Osteoblast (primary cell): Measurements from ENCODE around the gene HSBP1L1. TPM values are rescaled to one million over a fixed set of nuclear protein-coding genes. Genes with fewer than 3 reads are reported as not detected.

ENCODE experiments used
- DNase-seq: peaks from one replicate; pipeline ENCODE4 v3.0.0; 2011; ENCODE audit warnings: low spot score, mixed read lengths; ENCODE audit not compliant: insufficient read length; ENCODE audit errors: missing footprints
- H2AFZ ChIP-seq: 2 replicates; pipeline ENCODE4 v1.6.0; 2011; ENCODE audit warnings: mild to moderate bottlenecking, low read length
- H3K27ac ChIP-seq: 2 replicates; pipeline ENCODE4 v1.5.1; 2011; ENCODE audit warnings: mild to moderate bottlenecking, low read depth, low read length, moderate library complexity
- H3K27me3 ChIP-seq: 2 replicates; pipeline ENCODE4 v1.6.0; 2012; ENCODE audit warnings: mild to moderate bottlenecking, control low read depth, inconsistent platforms, low read length, moderate library complexity; ENCODE audit not compliant: insufficient read depth
- H3K36me3 ChIP-seq: 2 replicates; pipeline ENCODE4 v1.5.1; 2011; ENCODE audit warnings: mild to moderate bottlenecking, low read length, control low read depth, moderate library complexity; ENCODE audit not compliant: insufficient read depth
- H3K4me1 ChIP-seq: 2 replicates; pipeline ENCODE4 v1.5.1; 2011; ENCODE audit warnings: mild to moderate bottlenecking, low read length, control low read depth, moderate library complexity; ENCODE audit not compliant: insufficient read depth
- H3K4me2 ChIP-seq: 2 replicates; pipeline ENCODE4 v1.6.0; 2011; ENCODE audit warnings: mild to moderate bottlenecking, low read length; ENCODE audit not compliant: insufficient read depth
- H3K4me3 ChIP-seq: fragments of 200-600 bp; sonication (generic); 3 replicates; pipeline ENCODE4 v1.5.1; 2012; ENCODE audit warnings: mild to moderate bottlenecking, low read length, inconsistent platforms; ENCODE audit not compliant: insufficient read depth
- H3K79me2 ChIP-seq: 2 replicates; pipeline ENCODE4 v1.6.0; 2012; ENCODE audit warnings: mild to moderate bottlenecking, low read length, control low read depth, inconsistent platforms; ENCODE audit not compliant: insufficient read depth
- H3K9me3 ChIP-seq: 2 replicates; pipeline ENCODE4 v1.5.1; 2011; ENCODE audit warnings: low read depth, low read length, control low read depth
- H4K20me1 ChIP-seq: 2 replicates; pipeline ENCODE4 v1.6.0; 2012; ENCODE audit warnings: mild to moderate bottlenecking, low read length, control low read depth; ENCODE audit not compliant: insufficient read depth
- total RNA-seq: library from RNA; depleted of rRNA; stranded (reverse); fragments of >200 nt; gene quantifications from 2 replicates; pipeline ENCODE4 v1.2.3, GENCODE V29; 2012
- TF ChIP-seq, protein P1 (sequence below): IDR thresholded peaks from 2 replicates; pipeline ENCODE4 v1.5.1; 2011; ENCODE audit warnings: mild to moderate bottlenecking, low read depth, low read length, moderate library complexity; ENCODE audit errors: extremely low read depth

The HSBP1L1 gene
- total RNA-seq, 1 donor: 9.4 TPM

- Histone ChIP-seq H3K79me2 (peaks cover 95% of the 10 kb centered on the region), H4K20me1 (peaks cover 49% of the 10 kb centered on the region), H3K27me3 (no peaks in the 10 kb centered on the region), H3K36me3 (peaks cover 33% of the 10 kb centered on the region), H3K4me1 (no peaks in the 10 kb centered on the region), H3K27ac (no peak overlapping the region), H3K4me2 (no peak overlapping the region), H3K4me3 (no peak overlapping the region), H3K9me3 (no peaks in the 10 kb centered on the region), H2AFZ (no peak overlapping the region)
- DNase-seq: no peak
- TF ChIP-seq, protein P1, sequence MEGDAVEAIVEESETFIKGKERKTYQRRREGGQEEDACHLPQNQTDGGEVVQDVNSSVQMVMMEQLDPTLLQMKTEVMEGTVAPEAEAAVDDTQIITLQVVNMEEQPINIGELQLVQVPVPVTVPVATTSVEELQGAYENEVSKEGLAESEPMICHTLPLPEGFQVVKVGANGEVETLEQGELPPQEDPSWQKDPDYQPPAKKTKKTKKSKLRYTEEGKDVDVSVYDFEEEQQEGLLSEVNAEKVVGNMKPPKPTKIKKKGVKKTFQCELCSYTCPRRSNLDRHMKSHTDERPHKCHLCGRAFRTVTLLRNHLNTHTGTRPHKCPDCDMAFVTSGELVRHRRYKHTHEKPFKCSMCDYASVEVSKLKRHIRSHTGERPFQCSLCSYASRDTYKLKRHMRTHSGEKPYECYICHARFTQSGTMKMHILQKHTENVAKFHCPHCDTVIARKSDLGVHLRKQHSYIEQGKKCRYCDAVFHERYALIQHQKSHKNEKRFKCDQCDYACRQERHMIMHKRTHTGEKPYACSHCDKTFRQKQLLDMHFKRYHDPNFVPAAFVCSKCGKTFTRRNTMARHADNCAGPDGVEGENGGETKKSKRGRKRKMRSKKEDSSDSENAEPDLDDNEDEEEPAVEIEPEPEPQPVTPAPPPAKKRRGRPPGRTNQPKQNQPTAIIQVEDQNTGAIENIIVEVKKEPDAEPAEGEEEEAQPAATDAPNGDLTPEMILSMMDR: no peak
These were observed 23.5 kb upstream of the HSBP1L1 start for GRCh38 chr18:79940814-79941472.

- Histone ChIP-seq H3K79me2 (peaks cover 95% of the 10 kb centered on the region), H4K20me1 (peaks cover 51% of the 10 kb centered on the region)
These were observed 22.8 kb upstream of the HSBP1L1 start for GRCh38 chr18:79941473-79942119.

DNA sequence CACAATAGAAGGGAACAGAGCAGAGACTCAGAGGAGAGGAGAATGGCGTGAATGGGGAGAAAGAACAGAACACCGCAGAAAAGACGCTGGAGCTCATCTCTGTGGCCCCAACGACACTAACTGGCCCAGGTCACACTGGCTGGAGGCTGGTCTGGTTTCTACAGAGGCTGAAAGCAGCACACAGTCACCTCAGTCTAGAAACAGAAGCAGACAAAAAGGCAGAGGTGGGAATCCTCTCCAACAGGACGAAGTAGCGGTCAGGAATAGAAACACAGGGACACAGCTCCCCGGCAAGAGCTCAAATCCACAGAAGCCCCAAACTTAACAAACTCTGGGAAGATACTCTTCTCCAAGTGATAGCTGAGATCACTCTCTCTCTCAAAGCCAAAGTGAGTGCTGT lies 22.2 kb upstream of the HSBP1L1 start:
- H3K4me3 ChIP-seq: no peak overlapping the region
- no peak for DNase-seq
- H4K20me1 ChIP-seq: peaks cover 52% of the 10 kb centered on the region
- H3K4me2 ChIP-seq: no peak overlapping the region
- no peak overlapping the region for H2AFZ ChIP-seq
- no peaks in the 10 kb centered on the region for H3K4me1 ChIP-seq
- no peaks in the 10 kb centered on the region for H3K9me3 ChIP-seq
- TF ChIP-seq, protein P1: no peak
- H3K27ac ChIP-seq: no peak overlapping the region
- peaks cover 31% of the 10 kb centered on the region for H3K36me3 ChIP-seq
- no peaks in the 10 kb centered on the region for H3K27me3 ChIP-seq
- peaks cover 94% of the 10 kb centered on the region for H3K79me2 ChIP-seq

More at GRCh38 chr18:79941473-79942119, 22.8 kb upstream of the HSBP1L1 start:
- TF ChIP-seq, protein P1: no peak
- Histone ChIP-seq H3K4me2 (no peak overlapping the region), H3K27me3 (no peaks in the 10 kb centered on the region), H3K4me3 (no peak overlapping the region), H3K36me3 (peaks cover 31% of the 10 kb centered on the region), H3K9me3 (no peaks in the 10 kb centered on the region), H2AFZ (no peak overlapping the region), H3K4me1 (no peaks in the 10 kb centered on the region), H3K27ac (no peak overlapping the region)
- DNase-seq: peak; percentile 38

DNA sequence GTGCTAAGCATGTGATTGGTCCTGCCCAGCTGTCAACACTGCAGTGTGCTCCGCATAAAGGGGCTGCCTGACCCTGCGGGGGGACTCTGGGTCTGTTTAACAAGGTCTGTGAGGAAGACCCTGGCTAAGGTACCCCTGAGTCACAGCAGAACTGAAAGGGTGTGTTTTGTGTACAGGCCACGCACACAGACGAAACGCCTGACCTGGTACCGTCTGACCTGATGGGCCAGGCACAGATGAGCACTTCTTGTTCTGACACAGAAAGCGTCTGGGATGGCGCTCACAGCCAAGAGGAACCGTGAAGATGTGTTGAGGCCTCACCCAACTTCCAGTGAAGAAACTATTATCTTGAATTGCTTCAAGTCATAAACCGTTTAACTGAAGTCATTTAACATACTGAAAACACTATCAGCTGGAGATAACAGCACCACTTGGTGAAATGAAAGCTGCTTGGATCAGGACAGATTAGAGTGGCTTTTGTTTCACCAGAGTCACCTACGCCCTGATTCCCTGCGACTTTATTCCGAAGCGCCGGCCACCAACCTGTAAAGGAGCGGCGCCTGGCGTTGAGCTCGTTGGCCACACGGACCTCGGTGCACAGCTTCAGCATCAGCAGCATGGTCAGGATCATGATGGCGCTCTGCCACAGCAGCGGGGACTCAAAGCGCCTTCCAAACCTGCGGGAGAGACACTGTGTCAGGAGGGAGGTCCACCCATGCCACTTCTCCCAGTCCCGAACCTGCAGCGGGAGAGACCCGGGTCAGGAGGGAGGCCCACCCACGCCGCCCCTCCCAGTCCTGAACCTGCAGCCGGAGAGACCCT lies 21.4 kb upstream of the HSBP1L1 start:
- peaks cover 93% of the 10 kb centered on the region for H3K79me2 ChIP-seq
- H3K36me3 ChIP-seq: peaks cover 25% of the 10 kb centered on the region
- H2AFZ ChIP-seq: no peak overlapping the region
- no peak for DNase-seq
- no peaks in the 10 kb centered on the region for H3K27me3 ChIP-seq
- H3K4me2 ChIP-seq: no peak overlapping the region
- H4K20me1 ChIP-seq: peaks cover 49% of the 10 kb centered on the region
- no peak overlapping the region for H3K4me3 ChIP-seq
- H3K27ac ChIP-seq: no peak overlapping the region
- TF ChIP-seq, protein P1: no peak
- H3K9me3 ChIP-seq: no peaks in the 10 kb centered on the region
- H3K4me1 ChIP-seq: no peaks in the 10 kb centered on the region
